GM19455 (cell line): ENCODE data around the gene CDK14.

Source experiments
- ATAC-seq: cut with Tn5 transposase; IDR thresholded peaks from one replicate; pipeline ENCODE4 v1.9.1; 2021; ENCODE audit not compliant: unreplicated experiment

CDK14 gene

DNA sequence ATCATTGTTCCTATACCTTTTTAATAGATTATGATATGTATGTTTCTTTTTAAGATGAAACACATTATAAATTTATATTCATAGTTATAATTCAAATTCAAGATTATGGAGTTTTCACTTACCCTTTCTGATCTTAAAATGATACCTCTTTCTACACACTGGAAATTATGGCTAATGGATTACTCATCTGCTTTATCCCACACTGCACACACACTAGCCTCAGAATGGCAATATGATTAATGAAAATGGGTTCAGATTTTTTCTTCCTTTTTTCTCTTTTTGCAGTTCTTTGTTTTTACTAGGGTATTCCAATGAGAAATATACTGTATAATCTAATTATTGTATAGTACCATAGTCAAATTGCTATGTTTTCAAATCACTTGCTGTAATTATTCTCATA, 585.8 kb downstream of the CDK14 start:
- ATAC-seq = no peak

DNA sequence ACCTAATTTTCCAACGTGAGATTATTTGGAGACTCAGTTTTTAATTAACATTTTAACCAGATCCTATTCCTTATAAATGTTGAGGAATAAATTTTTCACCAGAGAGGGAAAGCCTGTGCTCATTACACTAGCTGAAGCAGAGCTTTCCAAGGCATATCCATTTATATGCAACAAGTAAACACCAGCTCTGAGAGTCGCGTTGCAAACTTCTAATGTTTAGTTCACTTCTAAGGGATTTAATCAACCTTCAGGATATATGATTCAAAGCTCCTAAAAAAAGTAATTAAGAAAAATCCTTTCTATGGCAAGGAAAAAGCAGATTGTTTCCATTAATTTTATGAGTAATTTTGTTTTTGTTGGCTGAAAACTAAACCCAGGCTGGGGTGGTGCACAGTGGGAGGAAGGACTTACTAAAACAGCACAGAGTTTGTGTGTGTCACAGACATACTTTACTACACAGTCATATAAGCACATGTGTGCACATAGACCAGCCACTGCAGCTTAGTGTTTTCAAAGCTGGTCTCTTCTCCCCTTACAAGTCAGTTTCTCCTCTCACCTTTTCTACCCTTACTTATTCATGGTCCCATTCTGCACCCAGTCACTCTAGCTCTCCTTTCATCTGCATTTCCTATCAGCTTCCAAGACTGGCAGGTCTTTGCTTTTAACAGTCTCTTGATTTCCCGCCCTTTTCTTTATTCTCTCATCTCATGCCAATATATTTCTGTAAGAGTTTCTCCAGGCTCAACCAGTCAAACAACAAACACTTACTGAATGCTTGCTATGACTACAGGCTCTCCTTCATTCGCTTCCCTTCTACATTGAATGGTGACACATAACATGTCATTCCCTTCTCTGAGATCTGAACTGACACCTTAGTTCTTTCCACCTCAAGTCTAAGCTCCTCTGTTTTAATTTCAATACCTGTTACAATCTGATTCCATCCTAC, 587.0 kb downstream of the CDK14 start:
- ATAC-seq = no peak

DNA sequence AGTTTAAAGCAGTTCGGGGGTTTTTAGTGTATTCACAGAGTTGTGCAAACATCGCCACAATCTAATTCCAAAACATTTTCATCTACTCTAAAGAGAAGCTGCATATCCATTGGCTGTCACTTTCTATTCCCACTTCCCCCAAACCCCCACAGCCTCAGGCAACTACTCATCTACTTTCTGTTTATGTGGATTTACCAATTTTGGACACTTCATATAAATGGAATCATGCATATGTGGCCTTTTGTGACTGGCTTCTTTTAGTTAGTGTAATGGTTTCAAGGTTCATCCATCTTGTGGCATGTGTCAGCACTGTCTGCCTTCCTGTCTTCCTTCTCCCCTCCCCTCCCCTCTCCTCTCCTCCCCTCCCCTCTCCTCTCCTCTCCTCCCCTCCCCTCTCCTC, 589.6 kb downstream of the CDK14 start:
- ATAC-seq = no peak

DNA sequence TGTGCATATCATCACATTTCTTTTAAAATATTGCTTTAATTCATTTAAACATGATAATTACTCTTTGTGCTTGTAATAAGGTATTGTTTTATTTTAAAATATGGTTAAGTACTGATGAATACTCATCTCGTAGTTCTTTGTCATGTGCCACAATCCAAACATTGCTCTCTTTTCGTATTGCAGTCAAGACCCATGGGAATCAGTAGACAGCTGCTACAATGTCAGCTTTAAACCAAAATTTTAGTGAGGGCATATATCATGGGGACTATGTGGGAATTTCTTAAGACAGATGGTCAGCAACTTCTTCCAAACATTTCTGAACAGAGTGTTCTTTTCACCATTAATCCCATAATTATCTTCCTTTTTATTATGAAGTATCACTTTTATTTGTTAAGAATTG, 590.9 kb downstream of the CDK14 start:
- no peak for ATAC-seq

DNA sequence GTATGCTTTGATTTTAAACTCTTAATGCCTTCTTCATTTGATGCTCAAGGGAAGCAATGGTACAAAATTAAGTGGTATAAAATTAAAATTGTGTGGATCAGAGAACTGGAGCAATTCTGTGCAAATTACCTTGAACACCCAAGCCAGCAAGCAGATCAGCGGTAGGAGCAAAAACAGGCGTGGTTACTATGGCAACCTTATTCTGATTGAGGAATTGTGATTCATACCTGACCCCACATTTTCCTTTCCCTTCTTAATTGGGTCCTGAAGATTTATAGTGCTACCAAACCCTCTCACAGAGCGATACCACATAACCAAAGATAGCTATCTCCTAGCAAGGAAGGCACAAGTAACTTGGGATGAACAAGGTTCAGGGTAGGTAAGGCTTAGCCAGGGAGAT, 595.6 kb downstream of the CDK14 start:
- ATAC-seq = no peak

DNA sequence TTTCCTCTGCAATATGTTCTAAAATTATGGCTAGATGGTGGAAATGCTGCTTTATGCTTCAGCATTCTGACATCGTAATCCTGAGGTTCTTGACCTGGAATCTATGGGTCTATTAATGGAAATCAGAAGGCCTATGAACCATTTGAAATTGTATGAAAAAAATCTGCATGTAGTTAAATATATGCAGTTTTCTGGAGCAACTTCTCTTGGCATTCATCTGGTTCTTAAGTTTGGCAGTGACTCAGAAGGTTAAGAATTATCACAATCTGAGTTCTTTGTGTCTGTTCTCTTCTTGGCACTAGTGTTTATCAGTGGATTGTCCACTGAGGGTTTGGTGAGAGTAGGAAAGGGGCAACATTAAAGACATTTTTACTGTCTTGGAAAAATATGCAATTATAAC, 597.0 kb downstream of the CDK14 start:
- no peak for ATAC-seq

DNA sequence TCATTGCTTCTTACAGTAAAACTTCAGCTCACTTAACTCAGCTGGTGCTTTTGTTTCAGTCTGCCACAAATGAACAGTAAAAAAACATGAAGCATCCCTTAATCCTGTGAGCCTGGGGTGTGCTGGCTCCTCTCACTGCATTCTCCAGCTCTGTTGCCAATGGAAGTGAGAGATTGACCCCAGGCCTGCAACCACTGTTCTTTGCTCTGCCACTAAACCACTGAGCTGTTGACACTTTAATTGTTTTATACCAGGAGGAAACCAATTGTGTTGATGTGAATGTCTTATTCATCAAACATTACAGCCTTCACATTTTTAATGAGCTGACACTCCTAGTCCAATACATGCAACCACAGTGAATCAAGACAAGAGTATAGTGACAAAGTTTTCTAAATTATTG, 598.7 kb downstream of the CDK14 start:
- ATAC-seq = no peak

DNA sequence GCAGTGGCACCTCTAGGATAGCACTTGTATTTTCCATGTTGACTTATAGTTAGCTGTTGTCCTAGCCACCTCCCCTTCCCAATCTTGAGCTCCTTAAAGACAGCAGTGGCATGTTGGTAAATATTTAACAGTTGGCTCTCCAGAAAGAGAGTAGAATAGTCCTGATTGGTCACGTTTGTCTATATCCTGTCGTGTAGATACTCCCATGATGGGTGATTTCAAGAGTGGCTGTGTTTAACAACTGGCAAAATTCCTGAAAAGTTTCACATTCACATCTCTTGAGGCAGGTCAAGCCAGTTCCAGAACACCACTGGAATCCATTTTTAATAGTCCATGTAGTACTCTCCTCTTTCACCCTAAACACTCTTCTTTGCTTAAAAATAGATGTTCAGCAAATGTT, 599.9 kb downstream of the CDK14 start:
- no peak for ATAC-seq

DNA sequence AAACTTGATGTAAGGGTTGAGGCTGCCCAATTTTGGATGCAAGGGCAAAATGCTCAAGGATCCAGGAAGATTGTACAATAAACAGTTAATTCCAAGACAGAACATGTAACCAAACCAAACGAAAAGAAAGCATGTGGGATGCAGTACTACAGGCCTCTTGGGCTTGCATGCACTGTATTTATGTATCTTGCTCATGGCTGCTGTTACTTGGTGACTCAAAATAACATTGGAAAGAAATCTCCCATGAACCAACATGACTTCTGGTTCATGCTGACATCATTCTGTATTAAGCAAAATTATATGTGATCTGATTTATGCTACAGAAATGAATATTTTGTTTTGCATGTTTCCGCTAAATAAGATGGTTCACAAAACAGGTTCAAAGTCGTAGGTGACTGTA, 602.2 kb downstream of the CDK14 start:
- no peak for ATAC-seq

DNA sequence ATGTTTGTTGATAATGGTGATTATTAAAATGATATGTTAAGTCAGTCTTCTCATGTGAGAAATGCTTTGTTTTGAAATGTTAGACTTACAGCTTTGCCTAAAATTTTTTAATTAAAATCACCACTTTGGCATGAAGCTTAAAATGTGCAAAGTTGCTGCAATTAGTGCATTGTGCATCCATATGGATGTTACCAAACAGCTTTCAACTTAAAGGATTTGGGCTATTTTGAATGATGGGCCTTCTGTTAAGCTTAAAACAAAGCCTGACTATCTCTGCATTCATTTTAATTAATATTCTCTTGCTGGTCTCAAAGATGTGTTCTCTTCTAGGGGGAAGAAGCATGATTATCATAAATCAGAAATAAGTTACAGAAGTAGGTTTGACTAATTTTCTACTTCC, 603.5 kb downstream of the CDK14 start:
- ATAC-seq = no peak

DNA sequence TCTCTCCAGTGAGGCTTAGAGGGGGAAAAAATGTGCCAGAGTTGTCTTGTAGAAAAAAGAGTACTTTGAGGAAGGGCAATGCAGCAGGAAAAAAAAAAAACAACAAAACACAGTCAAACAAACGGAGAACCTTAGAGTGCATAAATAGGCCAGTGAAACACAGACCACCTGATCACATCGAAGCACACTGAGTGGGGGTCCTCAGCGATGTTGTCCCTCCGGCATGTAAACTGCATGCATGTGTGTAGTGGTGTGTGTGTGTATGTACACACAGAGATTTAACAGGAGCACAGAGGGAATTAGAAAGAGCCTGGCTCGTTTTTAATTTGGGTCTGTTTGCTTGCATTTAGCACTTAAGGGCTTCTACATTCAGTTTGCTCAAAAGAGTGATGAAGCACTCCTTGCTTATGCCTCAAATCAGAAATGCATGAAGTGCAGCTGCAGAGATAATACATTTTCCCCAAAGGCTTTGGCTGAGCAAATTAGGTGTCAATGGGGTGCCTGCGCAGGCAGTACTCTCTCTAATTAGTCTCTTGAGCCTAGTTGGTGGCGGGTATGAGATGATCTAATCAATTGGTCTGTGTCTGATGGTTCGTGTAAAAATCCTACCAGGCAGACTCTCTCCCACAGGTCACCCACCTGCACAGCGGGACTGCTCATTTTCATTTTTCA, 605.5 kb downstream of the CDK14 start:
- ATAC-seq = no peak

DNA sequence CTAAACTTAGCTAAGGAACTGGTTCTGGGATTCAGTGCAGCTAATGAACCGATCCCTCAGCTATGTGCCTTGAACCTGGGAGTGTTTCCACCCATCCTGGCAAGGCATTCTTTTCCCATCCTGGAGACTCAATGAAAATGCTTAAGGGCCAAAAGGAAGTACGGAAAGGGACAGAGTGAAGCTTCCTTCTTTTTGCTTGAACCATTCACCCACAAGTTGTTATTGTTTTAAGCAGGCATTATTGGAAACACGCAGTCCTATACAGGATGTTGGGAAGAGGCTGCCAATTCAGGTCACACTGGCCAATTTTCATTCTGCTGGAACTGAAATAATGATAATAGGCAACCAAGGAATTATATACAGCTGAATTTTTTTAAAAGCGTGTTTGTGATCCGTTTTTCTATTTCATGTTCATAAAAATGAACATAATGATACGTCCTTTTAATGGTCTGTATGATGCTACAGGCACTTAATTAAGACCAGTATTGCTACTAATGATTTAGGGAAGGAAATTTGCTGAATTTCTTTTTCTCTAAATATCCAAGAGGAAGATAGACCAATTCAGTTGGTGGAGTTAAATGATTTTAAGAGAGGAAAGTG, 610.3 kb downstream of the CDK14 start:
- ATAC-seq = no peak

DNA sequence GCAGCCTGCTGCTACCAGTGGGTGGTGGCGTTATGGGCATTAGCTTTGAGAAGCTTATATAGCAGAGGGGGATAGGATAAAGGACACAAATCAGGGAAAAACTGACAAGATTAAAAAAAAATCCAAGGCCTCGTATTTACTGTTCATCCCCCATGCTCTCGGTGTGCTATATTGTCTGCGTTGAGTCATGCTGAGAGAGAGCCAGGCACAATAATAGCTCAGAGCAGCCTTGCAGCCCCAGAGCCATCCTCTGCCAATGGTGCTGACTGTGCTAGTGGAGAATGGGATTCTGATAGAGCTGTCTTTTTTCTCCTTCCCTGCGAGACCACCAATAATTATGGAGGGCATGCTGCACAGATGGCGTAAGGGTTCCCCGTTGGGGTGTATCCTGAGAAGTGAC, 616.5 kb downstream of the CDK14 start:
- ATAC-seq = no peak

DNA sequence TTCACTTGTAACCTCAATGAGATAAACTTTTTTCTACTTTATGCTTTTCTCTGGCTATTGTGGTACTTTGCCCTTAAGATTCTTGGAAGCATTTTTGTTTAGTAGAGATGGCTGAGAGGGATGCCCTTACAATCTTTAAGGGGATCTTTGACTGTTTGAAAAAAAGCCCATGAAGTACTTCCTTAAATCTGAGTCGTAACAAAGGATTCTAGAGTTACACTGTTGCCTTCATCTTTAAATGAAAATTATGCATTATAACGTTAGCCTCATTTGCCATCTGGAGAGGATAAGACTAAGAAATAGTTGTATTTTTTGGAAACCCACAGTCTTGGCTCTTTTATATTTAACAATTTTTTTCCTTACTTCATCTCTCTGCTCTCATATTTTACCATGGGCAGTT, 630.3 kb downstream of the CDK14 start:
- ATAC-seq = no peak

DNA sequence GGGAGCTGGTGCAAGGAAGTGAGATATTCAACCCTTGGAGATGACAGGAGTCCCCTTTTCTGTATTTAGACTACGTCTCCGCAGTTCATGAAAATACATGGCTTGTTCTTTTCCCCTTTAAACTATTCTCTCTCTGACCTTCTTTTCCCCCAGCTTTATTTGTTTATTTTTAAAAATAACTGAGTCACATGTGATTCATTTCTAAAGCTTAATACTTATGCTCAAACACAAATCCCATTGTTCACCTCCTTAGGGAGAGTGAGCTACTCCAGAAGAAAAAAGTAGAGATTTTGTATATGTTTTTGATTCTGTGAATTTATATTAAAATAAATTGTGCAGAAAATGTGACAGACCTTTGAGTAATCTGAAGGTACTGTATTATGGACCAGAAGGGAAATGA, 632.2 kb downstream of the CDK14 start:
- ATAC-seq = no peak

DNA sequence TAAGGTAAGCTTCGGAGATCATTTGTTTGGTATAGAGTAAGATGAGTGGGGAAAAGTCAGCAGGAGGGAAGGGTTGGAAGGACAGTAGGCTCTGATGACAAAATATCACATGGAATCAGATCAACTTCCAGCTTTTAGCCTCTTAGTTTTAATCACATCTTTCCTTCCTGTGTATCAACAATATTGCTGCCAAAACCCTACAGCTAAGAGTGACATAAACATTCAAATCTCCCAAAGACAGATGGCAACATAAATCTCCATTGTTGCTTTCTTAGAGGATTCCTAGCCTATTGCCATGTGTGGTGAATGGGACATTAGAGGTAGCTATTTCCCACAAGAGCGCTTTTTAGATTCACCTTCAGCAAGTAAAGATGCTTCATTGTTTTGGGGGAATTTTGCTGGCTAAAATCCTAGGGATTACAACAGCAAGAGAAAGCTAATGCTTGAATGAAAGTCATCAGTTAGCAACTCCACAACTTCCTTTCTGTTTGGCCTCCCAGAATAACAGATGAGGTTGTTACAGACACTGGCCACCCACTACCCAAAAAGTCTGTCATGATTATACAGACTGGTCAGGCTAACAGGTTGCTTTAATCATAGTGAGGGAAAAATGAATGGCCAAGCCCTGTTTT, 632.9 kb downstream of the CDK14 start:
- no peak for ATAC-seq

DNA sequence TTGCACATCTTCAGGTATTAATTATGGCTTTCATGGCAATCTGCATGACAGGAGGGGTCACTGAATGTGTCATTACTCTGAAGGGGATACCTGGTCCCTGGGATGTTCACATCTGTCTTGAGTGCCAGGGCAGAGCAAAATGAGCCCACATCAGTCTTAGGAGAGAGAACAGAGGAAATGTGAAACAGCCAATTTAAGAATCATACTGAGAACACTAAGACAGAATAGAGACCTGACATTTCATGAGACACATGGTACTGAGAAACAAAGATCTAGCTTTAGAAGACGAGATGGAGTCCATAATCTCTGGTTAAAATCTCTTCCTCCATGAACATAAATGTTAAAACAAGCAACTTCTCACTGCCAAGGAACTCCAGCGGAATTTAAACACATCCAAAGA, 634.0 kb downstream of the CDK14 start:
- ATAC-seq = no peak

DNA sequence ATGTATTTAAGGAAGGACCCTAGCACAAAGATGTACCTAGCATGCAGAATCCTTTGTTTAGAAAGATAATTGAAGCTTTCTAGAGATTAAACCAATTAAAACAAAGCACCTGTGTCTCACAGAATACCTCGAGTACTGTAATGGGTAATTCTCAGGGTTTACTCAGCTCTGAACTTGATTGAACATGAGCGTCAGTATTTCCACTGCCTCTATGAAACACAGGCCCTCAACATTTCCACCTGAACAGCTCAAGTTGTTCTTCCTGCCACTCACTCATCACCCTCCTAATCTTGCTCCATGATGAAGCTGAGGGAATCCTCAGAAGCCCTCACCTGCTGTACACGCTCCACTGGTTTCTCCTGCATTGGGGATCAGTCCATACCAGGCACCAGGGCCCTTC, 634.4 kb downstream of the CDK14 start:
- no peak for ATAC-seq

DNA sequence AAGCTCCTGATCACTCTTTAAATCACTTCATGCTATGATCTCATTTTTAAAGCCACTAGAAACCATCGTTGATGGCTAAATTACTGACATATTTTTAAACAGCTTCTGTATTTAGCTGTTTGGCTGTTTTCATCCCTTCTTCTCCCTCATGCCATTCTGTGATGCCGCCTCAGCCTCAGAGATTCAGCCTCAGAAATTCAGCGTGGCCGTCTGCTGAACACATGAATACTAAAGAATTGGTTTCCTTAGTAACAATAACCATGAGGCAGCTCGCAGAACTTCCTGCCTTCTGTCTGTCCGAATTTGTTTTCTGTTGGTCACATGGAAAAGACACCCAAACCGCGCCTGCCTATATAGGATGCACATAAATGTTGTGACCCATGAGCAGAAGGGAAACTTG, 637.1 kb downstream of the CDK14 start:
- ATAC-seq = no peak

DNA sequence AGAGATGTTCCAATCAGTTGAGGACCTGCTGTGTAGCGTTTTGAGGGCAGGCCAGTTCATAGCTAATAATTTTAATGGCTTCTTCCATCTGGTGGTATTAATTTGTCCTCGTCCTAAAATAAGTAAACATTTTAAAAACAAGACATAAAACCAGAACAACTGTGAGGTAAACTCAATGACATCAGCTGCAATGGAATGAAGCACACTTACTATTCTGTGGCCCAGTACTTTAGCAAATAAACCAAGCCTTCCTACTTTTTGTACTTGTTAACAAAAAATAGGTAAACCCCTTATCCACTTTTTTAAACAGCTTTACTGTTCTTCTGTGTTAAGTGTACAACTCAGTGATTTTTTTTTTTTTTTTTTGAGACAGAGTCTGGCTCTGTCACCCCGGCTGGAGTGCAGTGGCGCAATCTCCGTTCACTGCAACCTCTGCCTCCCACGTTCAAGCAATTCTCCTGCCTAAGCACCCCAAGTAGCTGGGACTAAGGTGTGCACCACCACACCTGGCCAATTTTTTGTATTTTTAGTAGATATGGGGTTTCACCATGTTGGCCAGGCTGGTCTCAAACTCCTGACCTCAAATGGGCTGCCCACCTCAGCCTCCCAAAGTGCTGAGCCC, 639.2 kb downstream of the CDK14 start:
- ATAC-seq = no peak

DNA sequence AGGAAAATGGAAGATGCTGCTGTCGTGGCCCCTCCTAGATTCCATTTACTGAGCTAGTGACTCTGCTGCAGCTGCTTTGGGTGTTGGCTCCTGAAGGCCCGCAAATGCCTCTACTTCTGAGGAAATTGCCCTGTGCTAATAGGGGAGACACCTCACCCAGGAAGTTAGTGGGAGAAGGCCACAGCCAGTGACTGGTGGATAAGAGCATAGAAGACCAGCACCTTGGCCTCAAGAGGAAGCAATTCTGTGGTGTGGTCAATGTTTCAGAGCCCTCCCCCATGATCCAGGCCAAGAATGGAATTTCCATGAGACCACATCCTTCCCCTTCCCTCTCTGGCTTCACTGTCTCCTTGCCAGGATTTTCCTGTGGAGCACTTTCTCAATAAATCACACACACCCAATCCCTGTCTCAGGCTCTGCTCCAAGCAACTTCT, 643.1 kb downstream of the CDK14 start:
- no peak for ATAC-seq
